Measurements from ENCODE around the gene COPG2.

DNA sequence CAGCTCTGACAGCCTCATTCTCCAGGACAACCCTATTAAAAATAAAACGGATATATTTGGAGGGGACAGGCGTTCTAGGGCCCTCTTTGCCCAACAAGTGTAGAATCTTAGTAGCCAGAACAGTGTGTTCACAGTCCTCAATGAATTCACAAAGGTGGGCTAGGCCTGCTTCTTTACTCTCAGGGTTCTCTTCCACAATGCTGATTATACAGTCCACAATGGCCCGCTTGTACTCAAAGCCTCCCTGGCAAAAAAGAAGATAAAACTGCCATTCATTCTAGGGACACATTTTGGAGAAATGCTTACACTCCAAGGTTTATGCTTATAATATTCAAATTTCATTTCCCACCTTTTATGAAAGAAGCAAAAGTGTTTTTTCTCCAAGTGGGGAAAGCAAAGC lies 114.1 kb downstream of the COPG2 start:
- TF ChIP-seq, protein P1, sequence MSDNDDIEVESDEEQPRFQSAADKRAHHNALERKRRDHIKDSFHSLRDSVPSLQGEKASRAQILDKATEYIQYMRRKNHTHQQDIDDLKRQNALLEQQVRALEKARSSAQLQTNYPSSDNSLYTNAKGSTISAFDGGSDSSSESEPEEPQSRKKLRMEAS (CRISPR knock-in tag; IDR thresholded peaks at IDR 0.05): no peak
- TF ChIP-seq, protein P2, sequence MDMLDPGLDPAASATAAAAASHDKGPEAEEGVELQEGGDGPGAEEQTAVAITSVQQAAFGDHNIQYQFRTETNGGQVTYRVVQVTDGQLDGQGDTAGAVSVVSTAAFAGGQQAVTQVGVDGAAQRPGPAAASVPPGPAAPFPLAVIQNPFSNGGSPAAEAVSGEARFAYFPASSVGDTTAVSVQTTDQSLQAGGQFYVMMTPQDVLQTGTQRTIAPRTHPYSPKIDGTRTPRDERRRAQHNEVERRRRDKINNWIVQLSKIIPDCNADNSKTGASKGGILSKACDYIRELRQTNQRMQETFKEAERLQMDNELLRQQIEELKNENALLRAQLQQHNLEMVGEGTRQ (CRISPR knock-in tag; IDR thresholded peaks at IDR 0.05): no peak
- TF ChIP-seq SMAD4 (CRISPR knock-in tag; IDR thresholded peaks at IDR 0.05): no peak
- TF ChIP-seq, protein P3, sequence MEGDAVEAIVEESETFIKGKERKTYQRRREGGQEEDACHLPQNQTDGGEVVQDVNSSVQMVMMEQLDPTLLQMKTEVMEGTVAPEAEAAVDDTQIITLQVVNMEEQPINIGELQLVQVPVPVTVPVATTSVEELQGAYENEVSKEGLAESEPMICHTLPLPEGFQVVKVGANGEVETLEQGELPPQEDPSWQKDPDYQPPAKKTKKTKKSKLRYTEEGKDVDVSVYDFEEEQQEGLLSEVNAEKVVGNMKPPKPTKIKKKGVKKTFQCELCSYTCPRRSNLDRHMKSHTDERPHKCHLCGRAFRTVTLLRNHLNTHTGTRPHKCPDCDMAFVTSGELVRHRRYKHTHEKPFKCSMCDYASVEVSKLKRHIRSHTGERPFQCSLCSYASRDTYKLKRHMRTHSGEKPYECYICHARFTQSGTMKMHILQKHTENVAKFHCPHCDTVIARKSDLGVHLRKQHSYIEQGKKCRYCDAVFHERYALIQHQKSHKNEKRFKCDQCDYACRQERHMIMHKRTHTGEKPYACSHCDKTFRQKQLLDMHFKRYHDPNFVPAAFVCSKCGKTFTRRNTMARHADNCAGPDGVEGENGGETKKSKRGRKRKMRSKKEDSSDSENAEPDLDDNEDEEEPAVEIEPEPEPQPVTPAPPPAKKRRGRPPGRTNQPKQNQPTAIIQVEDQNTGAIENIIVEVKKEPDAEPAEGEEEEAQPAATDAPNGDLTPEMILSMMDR (IDR thresholded peaks at IDR 0.05): no peak
- TF ChIP-seq SP1 (CRISPR knock-in tag; conservative IDR thresholded peaks at IDR 0.05): no peak
- TF ChIP-seq, protein P4, sequence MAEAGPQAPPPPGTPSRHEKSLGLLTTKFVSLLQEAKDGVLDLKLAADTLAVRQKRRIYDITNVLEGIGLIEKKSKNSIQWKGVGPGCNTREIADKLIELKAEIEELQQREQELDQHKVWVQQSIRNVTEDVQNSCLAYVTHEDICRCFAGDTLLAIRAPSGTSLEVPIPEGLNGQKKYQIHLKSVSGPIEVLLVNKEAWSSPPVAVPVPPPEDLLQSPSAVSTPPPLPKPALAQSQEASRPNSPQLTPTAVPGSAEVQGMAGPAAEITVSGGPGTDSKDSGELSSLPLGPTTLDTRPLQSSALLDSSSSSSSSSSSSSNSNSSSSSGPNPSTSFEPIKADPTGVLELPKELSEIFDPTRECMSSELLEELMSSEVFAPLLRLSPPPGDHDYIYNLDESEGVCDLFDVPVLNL (CRISPR knock-in tag; IDR thresholded peaks at IDR 0.05; ENCODE audit: borderline replicate concordance, low read depth): no peak
- no peak for TF ChIP-seq CREM (CRISPR knock-in tag; IDR thresholded peaks at IDR 0.05)
- TF ChIP-seq FOXP1 (CRISPR knock-in tag; IDR thresholded peaks at IDR 0.05; ENCODE audit: borderline replicate concordance): no peak
- no peak for TF ChIP-seq ZNF121 (CRISPR knock-in tag; IDR thresholded peaks at IDR 0.05)
- TF ChIP-seq, protein P5, sequence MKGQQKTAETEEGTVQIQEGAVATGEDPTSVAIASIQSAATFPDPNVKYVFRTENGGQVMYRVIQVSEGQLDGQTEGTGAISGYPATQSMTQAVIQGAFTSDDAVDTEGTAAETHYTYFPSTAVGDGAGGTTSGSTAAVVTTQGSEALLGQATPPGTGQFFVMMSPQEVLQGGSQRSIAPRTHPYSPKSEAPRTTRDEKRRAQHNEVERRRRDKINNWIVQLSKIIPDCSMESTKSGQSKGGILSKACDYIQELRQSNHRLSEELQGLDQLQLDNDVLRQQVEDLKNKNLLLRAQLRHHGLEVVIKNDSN (CRISPR knock-in tag; IDR thresholded peaks at IDR 0.05): no peak
- TF ChIP-seq KAT7 (CRISPR knock-in tag; IDR thresholded peaks at IDR 0.05; ENCODE audit: borderline replicate concordance): no peak
